Measurements from ENCODE around the gene TMEM256.
"Not testable (repeated sequence)": the region's sequence is repeated elsewhere in the genome, so short reads cannot be mapped to it uniquely, and the experiment has no call there.

Gene TMEM256

DNA sequence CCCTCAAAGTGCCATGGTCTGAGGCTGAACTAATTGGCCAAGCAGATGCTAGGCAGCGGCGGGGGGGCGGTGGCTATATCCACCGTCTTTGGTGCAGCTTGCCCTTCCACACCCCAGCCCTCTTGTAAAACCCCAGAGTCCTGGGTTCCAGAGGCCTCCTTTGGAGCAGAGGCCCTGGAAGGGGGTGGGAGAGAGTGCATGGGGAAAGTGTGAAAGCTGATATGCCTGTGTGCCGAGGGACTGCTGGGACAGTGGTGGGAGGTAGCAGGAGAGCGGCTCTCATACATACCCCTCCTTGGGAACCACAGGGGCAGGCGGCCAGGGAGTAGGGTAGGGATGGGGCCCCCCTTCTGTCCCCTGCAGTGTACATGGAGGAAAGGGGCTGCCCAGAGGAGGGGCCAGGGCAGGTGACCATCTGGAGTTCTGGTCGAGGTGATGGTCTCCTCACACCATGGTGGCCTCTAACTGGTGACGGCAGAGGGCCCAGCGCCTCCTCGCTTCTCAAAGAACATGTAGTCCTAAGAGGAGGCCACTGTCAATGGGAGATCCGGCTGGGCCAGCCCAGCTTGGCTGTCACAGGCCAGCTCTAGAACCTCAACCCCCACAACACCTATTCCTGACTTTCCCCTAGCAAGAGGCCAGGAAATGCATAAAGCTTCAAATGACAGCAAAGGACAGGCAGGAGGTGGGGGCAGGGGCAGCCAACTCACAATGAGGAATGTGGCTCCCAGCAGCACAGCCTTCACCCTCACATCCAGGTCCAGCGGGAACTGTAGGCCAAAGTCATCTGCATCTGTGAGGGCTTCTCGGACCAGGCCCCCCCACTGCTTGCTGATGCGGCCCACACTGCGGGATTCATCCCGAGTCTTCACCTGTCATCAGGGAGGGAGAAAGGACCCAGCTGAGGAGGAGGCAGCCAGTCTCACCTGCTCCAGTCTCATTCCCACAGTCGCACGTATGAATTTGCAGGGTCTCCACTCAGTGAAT, 13.7 kb downstream of the TMEM256 start:
- no peak for DNase-seq (ENCODE audit: insufficient read length, low spot score)
- FAIRE-seq, result no peak

DNA sequence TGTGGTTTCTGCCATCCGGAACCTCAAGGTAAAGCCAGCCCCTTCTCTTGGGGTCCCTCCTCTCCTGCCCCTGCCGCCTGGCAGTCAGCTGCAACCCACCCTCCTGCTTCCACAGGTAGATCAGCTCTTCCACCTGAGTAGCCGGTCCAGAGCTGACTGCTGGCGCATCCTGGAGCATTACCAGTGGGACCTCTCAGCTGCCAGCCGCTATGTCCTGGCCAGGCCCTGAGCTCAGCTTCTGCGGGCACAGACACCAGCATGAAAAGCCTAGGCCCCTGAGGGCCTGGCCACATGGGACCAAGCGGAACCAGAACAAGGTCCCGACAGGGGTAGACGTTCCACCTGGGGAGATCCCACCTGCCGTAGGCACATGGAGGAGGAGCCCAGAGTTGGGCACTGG, 15.0 kb downstream of the TMEM256 start:
- DNase-seq (ENCODE audit: insufficient read length, low spot score) (no peak), FAIRE-seq (no peak)

DNA sequence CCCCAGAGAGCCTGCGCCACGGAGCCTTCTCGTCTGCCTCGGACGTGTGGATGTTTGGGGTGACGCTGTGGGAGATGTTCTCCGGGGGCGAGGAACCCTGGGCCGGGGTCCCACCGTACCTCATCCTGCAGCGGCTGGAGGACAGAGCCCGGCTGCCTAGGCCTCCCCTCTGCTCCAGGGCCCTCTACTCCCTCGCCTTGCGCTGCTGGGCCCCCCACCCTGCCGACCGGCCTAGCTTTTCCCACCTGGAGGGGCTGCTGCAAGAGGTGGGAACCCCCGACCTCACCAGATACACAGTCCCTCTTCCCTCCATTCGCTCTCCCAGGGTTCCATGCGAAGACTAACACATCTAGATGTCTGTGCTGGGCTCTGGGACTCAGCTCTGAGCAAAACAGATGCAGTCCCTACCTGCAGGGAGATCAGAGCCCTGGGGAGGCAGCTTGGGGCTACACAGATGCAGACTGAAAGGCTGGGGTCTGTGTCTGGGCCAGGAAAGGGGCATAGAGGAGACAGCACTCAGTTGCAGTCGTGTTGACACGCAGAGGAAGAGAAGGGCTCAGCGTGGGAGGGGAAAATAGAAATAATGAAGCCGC, 19.3 kb downstream of the TMEM256 start:
- no peak for DNase-seq (ENCODE audit: insufficient read length, low spot score)
- no peak for FAIRE-seq

DNA sequence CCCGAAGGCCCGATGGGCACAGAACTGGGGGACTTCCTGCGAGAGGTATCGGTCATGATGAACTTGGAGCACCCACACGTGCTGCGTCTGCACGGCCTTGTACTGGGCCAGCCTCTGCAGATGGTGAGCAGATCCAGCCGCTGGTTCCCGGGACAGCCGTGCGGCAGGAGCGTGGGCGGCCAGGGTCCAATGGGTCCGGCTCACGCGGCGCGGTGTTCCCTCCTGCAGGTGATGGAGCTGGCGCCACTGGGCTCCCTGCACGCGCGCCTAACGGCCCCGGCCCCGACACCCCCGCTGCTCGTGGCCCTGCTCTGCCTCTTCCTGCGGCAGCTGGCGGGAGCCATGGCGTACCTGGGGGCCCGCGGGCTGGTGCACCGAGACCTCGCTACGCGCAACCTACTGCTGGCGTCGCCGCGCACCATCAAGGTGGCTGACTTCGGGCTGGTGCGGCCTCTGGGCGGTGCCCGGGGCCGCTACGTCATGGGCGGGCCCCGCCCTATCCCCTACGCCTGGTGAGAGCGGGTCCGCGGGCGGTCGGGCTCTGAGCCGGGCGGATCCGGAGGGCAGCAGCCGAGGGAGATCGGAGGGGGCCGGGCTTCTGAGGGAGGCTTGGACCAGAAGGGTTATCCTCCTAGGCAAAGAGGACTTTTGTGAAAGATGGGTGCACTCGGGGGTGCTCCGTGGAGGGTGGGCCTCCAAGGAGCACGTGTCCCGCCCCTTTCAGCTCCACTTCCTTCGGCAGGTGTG, 20.0 kb downstream of the TMEM256 start:
- DNase-seq (ENCODE audit: insufficient read length, low spot score) (peak; percentile 95), FAIRE-seq (peak; percentile 65)

DNA sequence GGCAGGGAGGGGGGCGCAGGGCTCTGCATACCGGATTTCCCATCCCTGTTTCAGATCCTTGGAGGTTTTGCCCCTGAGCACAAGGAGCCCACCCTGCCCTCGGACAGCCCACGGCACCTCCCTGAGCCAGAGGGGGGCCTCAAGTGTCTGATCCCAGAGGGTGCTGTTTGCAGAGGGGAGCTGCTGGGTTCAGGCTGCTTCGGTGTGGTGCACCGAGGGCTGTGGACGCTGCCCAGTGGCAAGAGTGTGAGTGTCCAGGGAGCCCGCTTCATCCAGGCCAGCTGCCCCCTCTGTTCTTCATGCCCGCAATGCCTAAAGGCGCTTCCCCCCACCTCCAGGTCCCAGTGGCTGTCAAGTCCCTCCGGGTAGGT, 20.5 kb downstream of the TMEM256 start:
- FAIRE-seq (no peak), DNase-seq (ENCODE audit: insufficient read length, low spot score) (no peak)

DNA sequence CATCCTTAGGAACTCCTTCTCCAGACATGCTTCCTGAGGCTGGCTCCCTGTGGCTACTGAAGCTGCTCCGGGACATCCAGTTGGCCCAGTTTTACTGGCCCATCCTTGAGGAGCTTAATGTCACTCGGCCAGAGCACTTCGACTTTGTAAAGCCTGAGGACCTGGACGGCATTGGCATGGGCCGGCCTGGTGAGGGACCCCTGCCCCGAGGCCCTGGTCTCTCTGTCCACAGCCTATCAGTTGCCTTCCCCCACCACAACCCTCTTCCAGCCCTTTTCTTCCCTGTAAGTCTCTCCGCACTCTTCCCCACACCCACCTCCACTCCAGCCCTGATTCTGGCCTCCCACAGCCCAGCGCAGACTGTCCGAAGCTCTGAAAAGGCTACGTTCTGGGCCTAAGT, 21.0 kb downstream of the TMEM256 start:
- DNase-seq (ENCODE audit: insufficient read length, low spot score) (no peak), FAIRE-seq (no peak)

DNA sequence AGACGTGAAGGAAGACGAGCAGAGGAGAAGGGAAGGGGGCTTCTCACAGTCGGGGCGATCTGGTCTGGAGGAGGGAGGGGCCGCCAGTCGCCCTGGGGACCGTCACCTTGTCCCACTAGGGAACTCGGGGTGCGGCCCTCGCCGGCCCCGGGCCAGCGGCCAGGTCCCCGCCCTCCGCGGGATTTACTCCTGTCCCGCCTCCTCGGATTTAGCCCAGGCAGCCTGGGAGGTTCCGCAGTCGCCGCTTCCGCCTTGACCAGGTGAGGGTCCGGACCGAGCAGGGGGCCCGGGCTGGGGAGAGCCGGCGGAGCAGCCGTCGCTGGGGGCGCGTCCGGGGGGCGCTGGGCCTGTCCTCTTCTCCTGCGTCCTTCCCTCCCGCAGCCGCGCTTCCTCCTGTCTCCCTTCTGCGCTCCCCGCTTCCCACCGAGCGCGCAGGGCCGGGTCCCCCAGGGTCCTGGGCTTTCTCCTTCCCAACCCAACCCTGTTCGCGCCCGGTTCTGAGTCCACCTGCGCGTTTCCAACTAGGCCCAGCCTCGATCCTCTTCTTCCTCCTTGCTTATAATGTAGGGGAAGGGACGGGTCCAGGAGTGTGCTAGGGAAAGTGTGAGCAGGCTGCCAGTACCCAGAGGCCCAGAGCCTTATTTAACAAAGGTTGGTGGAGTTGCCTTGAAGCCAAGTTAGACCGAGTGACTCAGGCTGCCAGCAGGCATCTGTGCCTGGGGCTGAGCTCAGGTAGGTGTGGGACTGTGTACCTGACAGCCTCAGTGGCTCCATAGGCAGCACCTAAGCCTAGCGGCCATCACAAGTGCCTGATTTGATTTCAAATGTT, 22.8 kb downstream of the TMEM256 start, which contains the start of gene TNK1:
TSS of gene TNK1 (plus strand) at position 235 of the 829 bp plus-strand sequence. CDS start 1,838 bp downstream, outside the sequence.
- DNase-seq (ENCODE audit: insufficient read length, low spot score) (no peak), FAIRE-seq (no peak)

DNA sequence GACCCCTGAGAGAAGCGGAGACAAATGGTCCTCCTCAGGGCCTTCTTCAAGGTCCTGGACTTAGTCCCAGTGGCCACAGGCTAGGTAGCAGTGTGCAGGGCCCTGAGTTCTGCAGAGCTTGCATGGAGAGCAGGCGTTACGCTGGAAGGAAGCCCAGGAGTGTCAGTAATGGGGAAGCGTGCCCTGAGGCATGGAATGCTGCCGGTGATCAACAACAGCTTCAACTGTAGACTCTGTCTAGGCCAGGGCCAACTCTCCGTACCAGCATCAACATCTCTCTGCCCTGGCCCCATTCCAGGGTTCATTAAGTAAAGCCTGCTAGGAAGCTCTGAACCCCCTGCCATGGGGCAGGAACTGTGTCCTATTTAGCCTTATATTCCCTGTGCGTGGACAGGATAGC, 23.6 kb downstream of the TMEM256 start:
- DNase-seq (ENCODE audit: insufficient read length, low spot score) (no peak), FAIRE-seq (no peak)

DNA sequence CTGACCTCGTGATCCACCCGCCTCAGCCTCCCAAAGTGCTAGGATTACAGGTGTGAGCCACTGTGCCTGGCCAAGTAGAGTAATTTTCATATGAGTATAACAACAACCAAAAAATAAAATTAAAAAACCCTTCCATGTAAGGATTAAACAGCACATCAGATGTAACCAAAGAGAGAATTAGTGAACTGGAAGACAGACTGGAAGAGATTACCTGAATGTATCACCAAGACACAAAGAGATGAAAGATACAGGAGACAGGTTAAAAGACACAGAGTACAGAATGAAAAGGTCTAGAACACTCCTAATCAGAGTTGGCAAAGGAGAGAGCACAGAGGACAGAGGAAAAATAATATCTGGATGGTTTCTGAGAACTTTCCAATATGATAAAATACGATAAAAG, 24.8 kb downstream of the TMEM256 start:
- DNase-seq (ENCODE audit: insufficient read length, low spot score), result no peak
- no peak for FAIRE-seq

DNA sequence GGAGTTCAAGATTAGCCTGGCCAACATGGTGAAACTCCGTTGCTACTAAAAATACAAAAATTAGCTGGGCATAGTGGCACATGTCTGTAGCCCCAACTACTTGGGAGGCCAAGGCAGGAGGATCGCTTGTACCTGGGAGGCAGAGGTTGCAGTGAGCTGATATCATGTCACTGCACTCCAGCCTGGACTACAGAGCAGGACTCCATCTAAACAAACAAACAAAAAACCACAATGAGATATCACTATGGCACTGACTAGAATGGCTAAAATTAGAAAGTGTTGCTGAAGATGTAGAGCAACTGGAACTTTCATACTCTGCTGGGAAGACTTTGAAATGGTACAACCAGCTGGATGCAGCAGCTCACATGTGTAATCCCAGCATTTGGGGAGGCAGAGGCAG, 29.5 kb downstream of the TMEM256 start:
- no peak for FAIRE-seq
- no peak for DNase-seq (ENCODE audit: insufficient read length, low spot score)

DNA sequence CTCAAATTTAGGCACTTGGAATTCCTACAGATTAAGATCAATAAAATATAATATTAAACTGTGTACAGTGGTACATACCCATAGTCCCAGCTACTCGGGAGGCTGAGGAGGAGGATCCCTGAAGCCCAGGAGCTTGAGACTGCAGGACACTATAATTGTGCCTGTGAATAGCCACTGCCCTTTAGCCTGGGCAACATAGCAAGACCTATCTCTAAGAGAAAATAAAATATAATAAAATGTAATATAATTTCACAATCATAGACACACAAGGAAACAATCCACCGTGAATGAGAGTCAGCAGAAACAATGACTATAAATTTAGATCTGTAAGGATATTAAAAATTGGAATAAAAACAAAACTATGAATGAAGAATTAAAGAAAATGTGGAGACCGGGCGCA, 33.0 kb downstream of the TMEM256 start:
- FAIRE-seq (no peak), DNase-seq (ENCODE audit: insufficient read length, low spot score) (no peak)

DNA sequence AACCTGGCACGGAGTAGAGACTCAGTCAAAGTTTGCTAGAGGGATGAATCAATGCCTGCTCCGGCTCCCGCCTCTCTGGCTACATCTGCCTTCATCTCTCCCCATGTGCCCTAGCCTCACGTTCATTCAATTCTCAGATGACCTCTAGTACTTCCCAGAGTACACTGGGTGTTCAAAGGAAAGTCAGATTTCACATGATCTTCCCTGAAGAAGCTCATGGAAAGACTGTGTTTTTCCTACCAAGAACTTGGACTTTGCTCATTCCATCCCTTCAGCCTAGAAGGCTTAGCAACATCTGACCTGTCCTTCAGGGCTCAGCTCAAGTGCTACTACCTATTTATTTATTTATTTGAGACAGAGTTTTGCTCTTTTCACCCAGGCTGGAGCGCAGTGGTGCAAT, 34.1 kb downstream of the TMEM256 start:
- no peak for DNase-seq (ENCODE audit: insufficient read length, low spot score)

DNA sequence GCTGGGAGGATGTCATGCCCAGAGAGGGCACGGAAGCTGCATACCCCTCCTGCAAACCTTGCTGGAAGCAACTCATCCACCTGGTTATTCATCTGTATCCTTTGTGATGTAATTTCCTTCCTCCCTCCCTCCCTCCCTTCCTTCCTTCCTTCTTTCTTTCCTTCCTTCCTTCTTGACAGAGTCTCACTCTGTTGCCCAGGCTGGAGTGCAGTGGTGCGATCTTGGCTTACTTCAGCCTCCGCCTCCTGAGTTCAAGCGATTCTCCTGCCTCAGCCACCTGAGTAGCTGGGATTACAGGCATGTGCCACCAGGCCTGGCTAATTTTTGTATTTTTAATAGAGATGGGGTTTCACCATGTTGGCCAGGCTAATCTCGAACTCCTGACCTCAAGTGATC, 35.3 kb downstream of the TMEM256 start:
- FAIRE-seq; DNase-seq (ENCODE audit: insufficient read length, low spot score): not testable (repeated sequence)

More for the DNA sequence above, 34.1 kb downstream of the TMEM256 start:
- no peak for FAIRE-seq

DNA sequence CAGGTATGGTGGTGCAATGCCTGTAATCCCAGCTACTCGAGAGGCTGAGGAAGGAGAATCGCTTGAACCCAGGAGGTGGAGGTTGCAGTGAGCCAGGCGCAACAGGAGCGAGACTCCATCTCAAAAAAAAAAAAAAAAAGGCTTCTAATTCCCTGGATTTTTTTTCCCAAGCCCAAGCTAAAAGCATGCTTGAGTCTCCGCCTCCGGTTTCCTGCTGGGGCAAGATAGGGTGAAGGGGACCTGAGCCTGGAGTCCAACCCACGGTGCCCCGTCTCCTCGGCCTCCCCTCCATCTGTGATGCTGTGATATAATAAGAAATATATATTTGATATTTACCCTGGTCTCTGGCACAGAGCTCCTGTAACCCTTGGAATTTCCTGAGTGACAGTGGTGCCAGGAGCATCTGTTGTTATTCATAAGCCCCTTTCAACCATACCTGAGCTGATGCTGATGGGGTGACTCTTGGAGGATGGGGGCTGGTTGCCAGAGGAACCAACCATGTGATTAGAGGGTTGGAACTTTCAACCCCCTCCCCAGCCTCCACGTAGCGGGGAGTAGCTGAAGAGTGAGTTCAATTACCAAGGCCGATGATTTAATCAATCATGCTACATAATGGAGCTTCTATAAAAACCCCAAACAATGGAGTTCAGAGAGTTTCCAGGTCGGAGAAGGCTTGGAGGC, 35.8 kb downstream of the TMEM256 start:
- DNase-seq (ENCODE audit: insufficient read length, low spot score) (no peak), FAIRE-seq (no peak)

DNA sequence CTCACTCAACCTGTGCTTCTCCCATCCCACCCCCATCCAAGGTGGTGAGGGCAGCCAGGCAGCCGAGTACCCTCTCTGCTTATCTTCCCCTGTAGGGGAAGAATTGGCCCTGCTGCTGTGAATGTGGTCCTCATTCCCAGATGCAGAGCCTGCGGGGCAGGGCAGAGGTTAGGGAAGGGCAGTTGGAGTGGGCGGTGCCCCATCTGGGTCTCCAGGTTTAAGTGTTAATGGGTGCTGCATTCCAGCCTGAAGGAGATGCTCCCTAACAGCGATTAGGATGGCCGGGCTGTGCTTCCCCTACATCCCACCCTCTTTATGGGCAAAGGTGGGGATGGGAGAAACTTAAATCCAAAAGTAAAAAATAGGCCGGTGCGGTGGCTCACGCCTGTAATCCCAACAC, 36.8 kb downstream of the TMEM256 start:
- FAIRE-seq (no peak), DNase-seq (ENCODE audit: insufficient read length, low spot score) (no peak)

DNA sequence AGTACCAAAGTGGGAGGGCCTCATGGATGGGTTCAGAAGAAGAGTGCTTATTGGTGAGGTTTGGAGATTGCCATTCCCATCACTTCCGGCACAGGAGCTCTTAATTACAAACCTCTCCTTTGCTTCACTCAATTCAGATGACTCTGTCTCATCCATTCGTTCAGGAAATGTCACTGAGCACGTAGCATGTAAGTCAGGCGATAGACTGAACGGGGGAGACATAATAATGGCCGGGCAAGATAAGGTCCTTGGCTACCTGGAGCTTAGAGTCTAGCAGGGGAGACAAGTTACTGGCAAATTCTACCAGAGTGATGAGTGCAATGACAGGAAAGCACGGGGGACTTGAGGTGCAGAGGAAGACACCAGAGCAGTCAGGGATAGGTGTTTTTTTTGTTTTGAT, 37.9 kb downstream of the TMEM256 start:
- not testable (repeated sequence) for FAIRE-seq; DNase-seq (ENCODE audit: insufficient read length, low spot score)

DNA sequence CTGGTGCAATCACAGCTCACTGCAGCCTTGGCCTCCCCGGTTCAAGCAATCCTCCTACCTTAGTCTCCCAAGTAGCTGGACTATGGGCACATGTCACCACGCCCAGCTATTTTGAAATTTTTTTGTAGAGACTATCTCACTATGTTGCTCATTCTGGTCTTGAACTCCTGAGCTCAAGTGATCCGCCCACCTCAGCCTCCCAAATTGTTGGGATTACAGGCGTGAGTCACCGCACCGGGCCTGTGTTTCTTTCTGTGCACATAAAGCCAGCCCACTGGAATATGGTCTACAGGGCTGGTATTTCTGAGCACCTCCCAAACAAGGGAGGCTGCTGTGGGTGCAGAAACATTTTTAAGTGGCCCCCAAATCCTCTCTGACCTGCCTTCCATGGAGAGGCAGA, 40.6 kb downstream of the TMEM256 start:
- DNase-seq (ENCODE audit: insufficient read length, low spot score), result no peak
- no peak for FAIRE-seq

DNA sequence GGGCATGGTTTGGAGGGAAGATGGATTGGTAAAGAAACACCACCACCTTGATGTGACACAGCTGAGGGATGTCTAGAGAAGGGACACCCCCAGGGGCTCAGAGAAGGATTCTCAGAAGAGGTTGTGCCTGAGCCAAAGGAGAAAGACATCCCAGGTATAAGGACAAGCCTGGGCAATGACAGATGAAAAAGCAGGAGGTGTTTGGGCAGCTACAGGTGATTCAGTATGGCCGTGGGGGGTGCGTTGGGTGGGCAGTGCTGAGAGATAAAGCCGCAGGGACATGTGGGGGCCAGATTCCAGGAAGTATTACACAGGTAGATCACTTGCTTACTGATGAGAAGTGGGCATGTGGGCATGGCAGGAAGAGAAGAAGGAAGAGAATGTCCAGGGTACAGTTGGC, 42.0 kb downstream of the TMEM256 start:
- FAIRE-seq, result no peak

DNA sequence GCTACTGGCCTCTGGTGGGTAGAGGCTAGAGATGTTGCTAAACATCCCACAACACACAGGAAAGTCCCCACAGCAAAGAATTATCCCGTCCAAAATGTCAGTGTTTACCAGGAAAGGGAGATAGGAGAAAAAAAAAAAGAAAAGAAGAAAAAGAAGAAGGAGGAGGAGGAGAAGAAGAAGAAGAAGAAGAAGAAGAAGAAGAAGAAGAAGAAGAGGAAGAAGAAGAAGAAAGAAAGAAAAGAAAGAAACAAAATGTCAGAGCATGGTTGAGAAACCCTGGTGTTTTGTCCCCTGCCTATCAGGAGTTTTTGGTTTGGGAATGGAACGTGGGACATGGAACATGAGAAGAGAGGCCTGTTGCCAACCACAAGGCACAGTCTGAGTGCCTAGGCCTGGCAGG, 46.5 kb downstream of the TMEM256 start:
- DNase-seq (ENCODE audit: insufficient read length, low spot score), result no peak

More for the DNA sequence above, 42.0 kb downstream of the TMEM256 start:
- DNase-seq (ENCODE audit: insufficient read length, low spot score), result no peak

DNA sequence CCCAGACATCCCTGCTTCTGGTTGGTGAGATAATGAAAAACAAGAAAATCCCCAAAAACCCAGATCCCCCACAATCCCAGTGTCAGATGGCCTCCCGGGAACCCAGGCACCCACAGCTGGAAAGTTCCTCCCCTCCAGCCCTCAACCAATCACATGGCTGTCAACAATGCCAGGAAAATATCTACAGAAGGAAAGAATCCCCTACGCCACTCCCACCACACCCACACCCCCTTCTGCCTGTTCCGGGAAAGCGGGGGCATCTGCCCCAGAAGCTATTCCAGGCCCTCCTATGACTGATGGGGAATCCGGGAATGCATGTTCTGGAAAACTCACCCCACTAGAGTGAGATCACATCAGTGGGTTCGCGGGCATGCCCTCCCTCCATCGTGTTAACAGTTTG, 47.1 kb downstream of the TMEM256 start:
- FAIRE-seq (no peak), DNase-seq (ENCODE audit: insufficient read length, low spot score) (no peak)

More for the DNA sequence above, 46.5 kb downstream of the TMEM256 start:
- FAIRE-seq, result no peak
